Panc1 (cell line): ENCODE results near the gene PANK1. TPM values are rescaled to one million over a fixed set of nuclear protein-coding genes. Genes with fewer than 3 reads are reported as not detected.

Source experiments
- ATAC-seq: fragments of 200-7000 bp; cut with Tn5 transposase; 2 replicates; pipeline ENCODE4 v1.9.1; 2020; ENCODE audit warnings: mild to moderate bottlenecking, moderate library complexity
- BruUV-seq: library from RNA; stranded (reverse); fragments of 400-500 nt; replicated peaks from 2 replicates; lab custom pipeline; 2021; lab: Mats Ljungman, UMichigan
- CTCF ChIA-PET: fragments of 300-600 bp; sonication (Branson Sonifier 250); formaldehyde crosslinking; loops from one replicate; lab custom pipeline; 2022; ENCODE audit warnings: antibody characterized with exemption; lab: Charles Lee
- POLR2A ChIA-PET: fragments of 300-600 bp; sonication (Branson Sonifier 250); formaldehyde crosslinking; loops from one replicate; lab custom pipeline; 2022; ENCODE audit warnings: antibody characterized with exemption; lab: Charles Lee
- DNase-seq: peaks from one replicate; pipeline ENCODE4 v3.0.0-alpha.2; 2010; ENCODE audit warnings: low read depth, low spot score
- H3K27ac ChIP-seq: 2 replicates; pipeline ENCODE4 v1.5.1; 2011; ENCODE audit warnings: mild to moderate bottlenecking, low read length, inconsistent platforms
- H3K27me3 ChIP-seq: fragments of 200-500 bp; sonication (Bioruptor generic); 2 replicates; pipeline ENCODE4 v1.6.0; 2014; ENCODE audit warnings: low read length, inconsistent platforms; ENCODE audit not compliant: control insufficient read depth, insufficient read depth
- H3K36me3 ChIP-seq: fragments of 200-500 bp; sonication (Bioruptor generic); 2 replicates; pipeline ENCODE4 v1.5.1; 2014; ENCODE audit warnings: inconsistent platforms, mild to moderate bottlenecking, low read length, moderate library complexity; ENCODE audit not compliant: control insufficient read depth, insufficient read depth
- H3K4me1 ChIP-seq: 2 replicates; pipeline ENCODE4 v1.5.1; 2011; ENCODE audit warnings: inconsistent platforms, mild to moderate bottlenecking, low read length, moderate library complexity; ENCODE audit not compliant: control insufficient read depth, insufficient read depth
- H3K4me3 ChIP-seq, 2 experiments: 2 replicates each; pipeline ENCODE4 v1.5.1; 2011 to 2012; ENCODE audit warnings: low read depth in 2 of 2, low read length in 2 of 2, mild to moderate bottlenecking in 2 of 2, inconsistent platforms in 1 of 2, moderate library complexity in 1 of 2
- H3K9me3 ChIP-seq: fragments of 200-500 bp; sonication (Bioruptor generic); 2 replicates; pipeline ENCODE4 v1.5.1; 2014; ENCODE audit warnings: low read depth, mild to moderate bottlenecking, inconsistent platforms, low read length, moderate library complexity; ENCODE audit not compliant: control insufficient read depth, insufficient read depth
- POLR2AphosphoS5 ChIP-seq: IDR thresholded peaks from 2 replicates; pipeline ENCODE4 v1.6.1; 2012; ENCODE audit warnings: mild to moderate bottlenecking, low read depth, low read length, moderate library complexity
- SIN3A ChIP-seq: IDR thresholded peaks from 2 replicates; pipeline ENCODE4 v1.6.1; 2012; ENCODE audit warnings: low read depth, mild to moderate bottlenecking, low read length, moderate library complexity, borderline replicate concordance; ENCODE audit not compliant: insufficient read depth
- TCF7L2 ChIP-seq: IDR thresholded peaks from 2 replicates; pipeline ENCODE4 v1.6.1; 2011; ENCODE audit warnings: mild to moderate bottlenecking, low read depth, low read length, inconsistent platforms
- in situ Hi-C: cut with HindIII; loops from 2 replicates; pipeline ENCODE4 v1.10.0; 2016; ENCODE audit warnings: low sequenced_read_pairs, low pct_unique_long_range_greater_than_20kb
- intact Hi-C: fragments of 100-400 bp; cut with micrococcal nuclease; formaldehyde crosslinking; loops from one replicate; pipeline ENCODE4 v1.10.0; 2022; ENCODE audit not compliant: unreplicated experiment
- total RNA-seq: library from RNA; stranded (reverse); gene quantifications from one replicate; pipeline ENCODE4 v1.2.1, GENCODE V29; 2021; ENCODE audit not compliant: unreplicated experiment
- TF ChIP-seq, protein P1 (sequence below): fragments of 450-650 bp; IDR thresholded peaks from 2 replicates; pipeline ENCODE4 v1.5.1; 2017; ENCODE audit warnings: mild to moderate bottlenecking
- TF ChIP-seq, protein P2 (sequence below), 2 experiments: IDR thresholded peaks; 2 replicates each; pipeline ENCODE4 v1.6.1; 2011 to 2012; ENCODE audit warnings: low read depth in 2 of 2, control low read depth in 1 of 2, low read length in 1 of 2, mild to moderate bottlenecking in 1 of 2, moderate library complexity in 1 of 2; ENCODE audit not compliant: insufficient read depth in 1 of 2

The PANK1 gene
- total RNA-seq, 1 experiment from 2014 or later = 11.0 TPM

DNA sequence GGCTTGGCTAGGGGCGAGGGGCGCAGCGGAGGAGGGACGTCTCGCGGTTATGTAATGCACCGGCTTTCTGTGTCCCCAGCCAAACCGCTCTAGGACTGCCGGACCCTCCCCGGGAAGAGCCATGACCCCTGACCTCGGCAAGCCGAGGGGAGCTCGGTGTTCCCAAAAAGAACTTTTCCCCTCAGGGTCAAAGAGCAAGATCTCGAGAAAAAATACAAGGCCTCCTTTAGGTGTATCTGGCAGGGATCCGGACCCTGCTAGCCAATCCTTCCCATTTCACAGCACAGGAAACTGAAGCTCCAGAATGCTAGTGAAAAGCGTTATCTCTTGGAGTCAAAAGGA is 109.1 kb downstream of the PANK1 start:
- Histone ChIP-seq H3K27ac (no peak overlapping the region), H3K36me3 (no peaks in the 10 kb centered on the region), H3K27me3 (peaks cover 49% of the 10 kb centered on the region), H3K9me3 (no peaks in the 10 kb centered on the region), H3K4me3 (peak overlapping the region; percentile 35 to 37; a peak in 3 of 4 replicates), H3K4me1 (peaks cover 6% of the 10 kb centered on the region; the same call in 1 of the 2 replicates)
- BruUV-seq = no TSS peak
- POLR2A ChIA-PET = interaction anchor here (0.5 kb wide), 1 partner anchor 123 kb away, joined by 3 read pairs; no protein-coding TSS in a partner anchor
- in situ Hi-C loops (no loop called here), intact Hi-C loops (no loop called here)
- no peak for DNase-seq
- CTCF ChIA-PET = no interaction called here
- TF ChIP-seq, protein P1, sequence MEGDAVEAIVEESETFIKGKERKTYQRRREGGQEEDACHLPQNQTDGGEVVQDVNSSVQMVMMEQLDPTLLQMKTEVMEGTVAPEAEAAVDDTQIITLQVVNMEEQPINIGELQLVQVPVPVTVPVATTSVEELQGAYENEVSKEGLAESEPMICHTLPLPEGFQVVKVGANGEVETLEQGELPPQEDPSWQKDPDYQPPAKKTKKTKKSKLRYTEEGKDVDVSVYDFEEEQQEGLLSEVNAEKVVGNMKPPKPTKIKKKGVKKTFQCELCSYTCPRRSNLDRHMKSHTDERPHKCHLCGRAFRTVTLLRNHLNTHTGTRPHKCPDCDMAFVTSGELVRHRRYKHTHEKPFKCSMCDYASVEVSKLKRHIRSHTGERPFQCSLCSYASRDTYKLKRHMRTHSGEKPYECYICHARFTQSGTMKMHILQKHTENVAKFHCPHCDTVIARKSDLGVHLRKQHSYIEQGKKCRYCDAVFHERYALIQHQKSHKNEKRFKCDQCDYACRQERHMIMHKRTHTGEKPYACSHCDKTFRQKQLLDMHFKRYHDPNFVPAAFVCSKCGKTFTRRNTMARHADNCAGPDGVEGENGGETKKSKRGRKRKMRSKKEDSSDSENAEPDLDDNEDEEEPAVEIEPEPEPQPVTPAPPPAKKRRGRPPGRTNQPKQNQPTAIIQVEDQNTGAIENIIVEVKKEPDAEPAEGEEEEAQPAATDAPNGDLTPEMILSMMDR = no peak
- TF ChIP-seq SIN3A (no peak), POLR2AphosphoS5 (no peak), TCF7L2 (no peak)
- TF ChIP-seq, protein P2, sequence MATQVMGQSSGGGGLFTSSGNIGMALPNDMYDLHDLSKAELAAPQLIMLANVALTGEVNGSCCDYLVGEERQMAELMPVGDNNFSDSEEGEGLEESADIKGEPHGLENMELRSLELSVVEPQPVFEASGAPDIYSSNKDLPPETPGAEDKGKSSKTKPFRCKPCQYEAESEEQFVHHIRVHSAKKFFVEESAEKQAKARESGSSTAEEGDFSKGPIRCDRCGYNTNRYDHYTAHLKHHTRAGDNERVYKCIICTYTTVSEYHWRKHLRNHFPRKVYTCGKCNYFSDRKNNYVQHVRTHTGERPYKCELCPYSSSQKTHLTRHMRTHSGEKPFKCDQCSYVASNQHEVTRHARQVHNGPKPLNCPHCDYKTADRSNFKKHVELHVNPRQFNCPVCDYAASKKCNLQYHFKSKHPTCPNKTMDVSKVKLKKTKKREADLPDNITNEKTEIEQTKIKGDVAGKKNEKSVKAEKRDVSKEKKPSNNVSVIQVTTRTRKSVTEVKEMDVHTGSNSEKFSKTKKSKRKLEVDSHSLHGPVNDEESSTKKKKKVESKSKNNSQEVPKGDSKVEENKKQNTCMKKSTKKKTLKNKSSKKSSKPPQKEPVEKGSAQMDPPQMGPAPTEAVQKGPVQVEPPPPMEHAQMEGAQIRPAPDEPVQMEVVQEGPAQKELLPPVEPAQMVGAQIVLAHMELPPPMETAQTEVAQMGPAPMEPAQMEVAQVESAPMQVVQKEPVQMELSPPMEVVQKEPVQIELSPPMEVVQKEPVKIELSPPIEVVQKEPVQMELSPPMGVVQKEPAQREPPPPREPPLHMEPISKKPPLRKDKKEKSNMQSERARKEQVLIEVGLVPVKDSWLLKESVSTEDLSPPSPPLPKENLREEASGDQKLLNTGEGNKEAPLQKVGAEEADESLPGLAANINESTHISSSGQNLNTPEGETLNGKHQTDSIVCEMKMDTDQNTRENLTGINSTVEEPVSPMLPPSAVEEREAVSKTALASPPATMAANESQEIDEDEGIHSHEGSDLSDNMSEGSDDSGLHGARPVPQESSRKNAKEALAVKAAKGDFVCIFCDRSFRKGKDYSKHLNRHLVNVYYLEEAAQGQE (IDR thresholded peaks at IDR 0.05; ENCODE audit: insufficient read depth in 1 of 2, low read depth in 2 of 2, low read length in 1 of 2) = no peak
- no peak for ATAC-seq

DNA sequence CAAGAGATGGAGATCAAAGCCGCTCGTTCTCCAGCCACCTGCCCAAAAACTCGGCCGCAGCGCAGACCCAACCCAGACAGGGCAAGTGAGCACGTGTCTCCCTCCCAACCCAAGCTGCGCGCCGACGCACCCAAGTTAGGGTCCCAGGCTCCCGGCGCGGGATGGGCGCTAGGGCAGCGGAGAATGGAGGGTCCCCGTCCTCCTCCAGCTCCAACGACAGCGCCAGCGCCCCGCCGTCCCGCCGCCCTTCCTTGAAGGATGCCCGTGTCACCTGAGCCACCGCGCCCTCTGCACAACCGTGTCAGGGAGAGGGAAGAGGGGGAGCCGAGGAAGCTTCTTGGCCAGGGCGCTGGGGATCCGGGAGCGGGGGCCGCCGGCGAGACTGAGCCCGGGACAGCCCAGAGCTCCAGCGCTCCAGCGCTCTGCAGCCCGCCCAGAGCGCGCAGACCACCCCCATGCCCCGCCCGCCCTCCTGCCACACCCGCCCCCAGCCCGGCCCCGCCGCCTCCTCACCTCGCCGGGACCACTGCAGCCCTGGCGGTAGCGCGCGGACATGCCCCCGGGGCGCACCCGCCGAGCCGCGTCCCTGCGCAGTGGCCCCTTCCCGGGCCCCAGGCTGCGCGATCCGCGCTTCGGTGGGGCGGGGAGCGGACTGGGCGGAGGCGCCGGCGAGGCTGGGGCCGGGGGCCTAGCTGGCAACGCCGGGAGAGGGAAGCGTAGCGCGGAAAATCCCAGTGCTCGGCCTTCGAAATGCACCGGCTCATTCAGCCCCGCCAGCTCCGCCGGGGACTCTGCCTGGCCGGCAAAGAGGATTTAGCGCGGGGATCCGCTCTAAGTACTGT is 109.7 kb downstream of the PANK1 start, which contains the start of gene SLC16A12:
SLC16A12 (minus strand) TSS at position 424 of the 842 bp plus-strand sequence. CDS start 73,016 bp downstream, outside the sequence.
- no TSS peak for BruUV-seq
- DNase-seq = no peak
- intact Hi-C loops = no loop called here
- peaks cover 6% of the 10 kb centered on the region; the same call in 1 of the 2 replicates for H3K4me1 ChIP-seq
- H3K4me3 ChIP-seq = peak within 1 kb of the TSS; percentile 35 to 37
- ChIA-PET POLR2A (interaction anchor here (0.5 kb wide), 1 partner anchor 122 kb away, joined by 3 read pairs; no protein-coding TSS in a partner anchor), CTCF (no interaction called here)
- no peaks in the 10 kb centered on the region for H3K9me3 ChIP-seq
- no peaks in the 10 kb centered on the region for H3K36me3 ChIP-seq
- in situ Hi-C loops = no loop called here
- peak; percentile 82 for ATAC-seq
- H3K27ac ChIP-seq = no peak within 1 kb of the TSS
- TF ChIP-seq, protein P1 = 0 out of 2 replicates have a peak, but pooled peaks have one; percentile 9
- TF ChIP-seq SIN3A = no peak
- TF ChIP-seq TCF7L2 = peak; percentile 67; the same call in 1 of the 2 replicates
- no peak for TF ChIP-seq POLR2AphosphoS5
- TF ChIP-seq, protein P2 (IDR thresholded peaks at IDR 0.05; ENCODE audit: insufficient read depth in 1 of 2, low read depth in 2 of 2, low read length in 1 of 2) = no peak
- H3K27me3 ChIP-seq = peaks cover 54% of the 10 kb centered on the region
